Activated effector memory CD4-positive, alpha-beta T cell treated with anti-CD3 and anti-CD28 coated beads, Interleukin-2, amount 50 U/mL, for 16 hours (primary cell): ENCODE measurements around the gene ANGEL2.
"Not testable (repeated sequence)": the region's sequence is repeated elsewhere in the genome, so short reads cannot be mapped to it uniquely, and the experiment has no call there.

Experiments used
- DNase-seq: peaks from one replicate; pipeline ENCODE4 v3.0.0-alpha.2; 2020

ANGEL2 gene

DNA sequence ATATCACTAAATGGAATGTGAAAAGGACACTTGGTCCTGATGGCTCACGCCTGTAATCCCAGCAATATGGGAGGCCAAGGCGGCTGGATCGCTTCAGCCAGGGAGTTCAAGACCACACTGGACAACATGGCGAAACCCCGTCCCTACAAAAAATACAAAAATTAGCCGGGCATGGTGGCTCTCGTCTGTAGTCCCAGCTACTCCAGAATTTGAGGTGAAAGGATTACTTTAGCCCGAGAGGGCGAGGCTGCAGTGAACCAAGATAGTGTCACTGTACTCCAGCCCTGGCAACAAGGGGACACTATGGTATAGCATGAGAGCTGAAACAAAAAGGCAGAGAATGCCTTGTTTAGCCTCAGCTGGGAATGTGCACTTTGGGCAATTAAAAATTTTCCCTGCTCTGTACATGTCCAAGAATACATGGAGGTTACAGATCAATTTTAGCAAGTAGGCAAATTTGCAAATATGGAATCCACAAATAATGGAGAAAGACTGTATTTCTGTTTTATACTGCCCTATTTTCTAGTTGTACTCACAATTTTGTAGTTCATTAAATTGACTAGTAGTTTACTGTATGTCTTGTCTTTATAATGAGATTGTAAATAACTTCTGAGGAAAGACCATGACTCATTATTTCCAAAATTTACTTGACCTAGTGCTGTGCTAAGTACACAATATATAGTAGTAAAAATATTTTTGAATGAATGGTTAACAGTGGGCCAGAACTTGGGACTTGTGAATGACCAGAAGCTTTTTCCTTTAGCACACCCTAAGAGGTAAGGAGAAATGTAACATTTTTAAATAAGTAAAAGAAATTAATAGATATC lies 2.0 kb upstream of the ANGEL2 start:
- DNase-seq: no peak

DNA sequence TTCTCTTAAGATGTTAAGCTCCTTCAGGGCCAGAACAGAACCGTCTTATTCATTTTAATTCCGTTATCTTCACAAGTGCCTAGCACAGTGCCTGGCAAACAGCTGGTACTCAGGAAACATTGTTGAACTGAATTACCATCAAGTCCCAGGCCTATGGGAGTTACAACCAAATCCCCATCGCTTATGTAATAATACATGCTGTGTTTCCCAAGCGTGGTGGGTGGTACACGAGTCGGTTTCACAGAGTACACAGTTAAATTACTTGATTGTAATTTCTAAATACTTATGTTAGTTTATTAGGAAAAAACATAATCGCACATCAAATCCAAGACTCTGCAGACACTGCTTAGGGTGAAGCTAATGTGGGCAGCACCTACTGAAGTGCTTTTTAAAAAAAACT lies 1.0 kb downstream of the ANGEL2 start:
- DNase-seq: no peak

DNA sequence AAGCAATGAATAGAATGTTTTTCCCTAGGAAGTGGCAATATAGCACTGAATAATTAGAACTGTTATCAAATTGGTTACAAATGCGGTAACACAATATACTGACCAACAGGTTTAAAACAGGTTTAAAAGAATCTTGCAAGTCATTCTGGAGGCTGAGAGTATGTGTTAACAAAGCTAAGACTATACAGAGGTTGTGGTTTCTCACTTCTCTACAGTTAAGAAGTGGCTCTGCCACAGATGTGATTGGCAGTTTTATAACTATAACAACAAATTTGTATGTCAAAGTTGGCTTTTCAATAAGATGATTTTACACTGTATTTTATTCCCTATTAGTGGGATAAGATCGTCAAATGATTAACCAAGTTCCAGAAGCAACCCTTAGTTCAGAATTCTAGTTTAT lies 7.1 kb downstream of the ANGEL2 start:
- DNase-seq: no peak

DNA sequence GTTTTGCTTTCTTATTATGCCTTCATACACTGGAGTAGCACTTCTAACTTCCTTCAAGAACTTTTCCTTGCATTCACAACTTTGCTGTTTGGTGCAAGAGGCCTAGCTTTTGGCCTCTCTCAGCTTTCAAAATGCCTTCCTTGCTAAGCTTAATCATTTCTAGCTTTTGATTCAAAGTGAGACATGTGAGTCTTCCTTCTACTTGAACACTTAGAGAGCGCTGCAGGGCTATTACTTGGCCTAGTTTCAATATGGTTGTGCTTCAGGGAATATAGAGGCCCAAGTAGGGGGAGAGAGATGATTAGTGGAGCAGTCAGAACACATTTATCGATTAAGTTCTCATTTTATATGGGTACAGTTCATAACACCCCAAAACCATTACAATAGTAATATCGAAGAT lies 12.4 kb downstream of the ANGEL2 start:
- DNase-seq: no peak

DNA sequence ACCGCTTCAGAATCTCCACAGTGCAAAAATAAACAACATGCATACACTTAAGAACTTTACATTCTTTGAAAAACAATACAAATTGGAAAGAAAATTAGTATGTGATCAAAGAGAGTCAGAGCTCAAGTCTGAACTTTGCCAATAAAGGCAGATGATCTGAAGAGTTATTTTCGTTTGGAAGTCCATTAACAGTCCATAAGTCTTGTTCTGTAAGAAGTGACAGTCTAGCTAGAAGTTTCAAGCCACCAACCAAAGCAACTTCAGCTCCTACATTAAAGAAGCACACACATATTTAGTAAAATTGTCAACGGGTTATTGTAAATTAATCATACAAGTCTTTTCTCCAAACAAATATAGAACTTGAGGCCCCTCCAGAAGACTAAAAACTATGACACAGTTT lies 20.7 kb downstream of the ANGEL2 start:
- no peak for DNase-seq

DNA sequence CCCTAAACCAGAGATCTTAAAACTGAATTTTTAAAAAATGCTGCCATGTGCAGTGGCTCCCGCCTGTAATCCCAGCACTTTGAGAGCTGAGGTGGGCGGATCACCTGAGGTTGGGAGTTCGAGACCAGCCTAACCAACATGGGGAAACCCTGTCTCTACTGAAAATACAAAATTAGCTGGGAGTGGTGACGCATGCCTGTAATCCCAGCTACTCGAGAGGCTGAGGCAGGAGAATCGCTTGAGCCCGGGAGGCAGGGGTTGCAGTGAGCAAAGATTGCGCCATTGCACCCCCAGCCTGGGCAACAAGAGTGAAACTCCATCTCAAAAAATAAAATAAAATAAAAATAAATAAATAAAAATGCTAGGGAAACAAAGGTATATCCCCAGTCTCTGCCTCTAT lies 21.7 kb downstream of the ANGEL2 start:
- not testable (repeated sequence) for DNase-seq

DNA sequence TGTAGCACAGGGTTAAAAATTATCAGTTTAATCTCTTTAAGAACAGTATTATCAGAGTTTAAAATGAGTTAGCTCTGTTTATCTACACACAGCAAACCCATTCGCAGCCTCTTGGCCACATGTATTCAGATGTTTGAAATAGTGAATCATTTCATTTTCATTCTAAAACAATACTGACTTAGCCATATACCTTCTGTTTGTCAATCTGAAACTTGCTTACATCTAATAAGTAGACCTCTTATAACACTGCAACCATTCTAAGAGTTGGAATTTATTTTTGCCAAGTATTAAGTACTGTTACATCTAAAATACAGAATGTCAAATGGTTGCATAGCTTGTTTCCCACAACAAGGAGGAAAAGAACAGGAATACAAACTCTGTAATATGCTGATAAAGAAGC lies 25.4 kb downstream of the ANGEL2 start:
- no peak for DNase-seq

DNA sequence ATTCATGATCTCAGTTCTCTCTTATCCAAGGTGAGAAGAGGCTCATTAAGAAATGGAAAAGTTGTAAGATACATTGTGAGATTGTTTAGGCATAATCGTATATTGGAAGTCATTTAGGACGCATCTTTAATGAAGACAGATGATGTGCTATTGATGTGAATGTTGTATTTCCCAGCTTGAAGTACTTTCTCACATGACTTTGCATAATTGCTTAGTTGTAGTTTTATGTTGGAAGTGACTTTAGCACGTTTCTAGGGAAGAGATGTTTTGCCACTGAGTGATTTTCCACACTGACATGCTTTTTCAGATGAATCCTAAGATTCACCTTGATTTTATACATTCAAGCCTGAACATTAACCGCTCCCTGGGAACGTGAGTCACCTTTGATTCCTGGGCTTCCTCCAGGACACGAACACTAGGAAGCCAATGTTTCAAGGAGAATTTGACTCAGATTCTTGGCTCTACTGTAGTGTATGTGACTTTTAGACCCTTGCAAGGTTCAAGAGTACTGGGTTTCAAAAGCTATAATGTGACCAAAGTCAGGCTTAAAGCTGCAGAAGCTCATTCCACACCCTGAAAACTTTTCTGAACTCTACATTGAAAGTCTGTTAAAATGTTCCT lies 27.9 kb downstream of the ANGEL2 start:
- no peak for DNase-seq

DNA sequence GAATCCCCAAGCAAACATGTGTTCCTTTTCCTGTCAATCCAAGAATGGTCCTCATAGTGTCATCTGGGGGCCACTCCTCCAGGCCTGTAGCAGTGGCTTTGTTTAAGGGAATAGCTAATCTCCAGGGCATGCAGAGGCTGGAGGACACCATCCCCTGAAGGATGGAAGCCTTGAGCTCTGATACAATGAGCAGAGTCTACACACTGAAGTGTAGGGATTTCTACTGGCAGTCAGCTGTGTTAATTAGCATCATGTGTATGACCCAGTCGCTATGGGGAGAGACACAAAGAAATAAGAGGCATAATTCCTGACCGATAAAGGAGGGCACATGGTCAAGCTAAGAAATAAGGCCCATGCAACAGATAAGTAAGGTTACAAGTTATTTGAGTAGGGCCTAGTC lies 29.1 kb downstream of the ANGEL2 start:
- no peak for DNase-seq

DNA sequence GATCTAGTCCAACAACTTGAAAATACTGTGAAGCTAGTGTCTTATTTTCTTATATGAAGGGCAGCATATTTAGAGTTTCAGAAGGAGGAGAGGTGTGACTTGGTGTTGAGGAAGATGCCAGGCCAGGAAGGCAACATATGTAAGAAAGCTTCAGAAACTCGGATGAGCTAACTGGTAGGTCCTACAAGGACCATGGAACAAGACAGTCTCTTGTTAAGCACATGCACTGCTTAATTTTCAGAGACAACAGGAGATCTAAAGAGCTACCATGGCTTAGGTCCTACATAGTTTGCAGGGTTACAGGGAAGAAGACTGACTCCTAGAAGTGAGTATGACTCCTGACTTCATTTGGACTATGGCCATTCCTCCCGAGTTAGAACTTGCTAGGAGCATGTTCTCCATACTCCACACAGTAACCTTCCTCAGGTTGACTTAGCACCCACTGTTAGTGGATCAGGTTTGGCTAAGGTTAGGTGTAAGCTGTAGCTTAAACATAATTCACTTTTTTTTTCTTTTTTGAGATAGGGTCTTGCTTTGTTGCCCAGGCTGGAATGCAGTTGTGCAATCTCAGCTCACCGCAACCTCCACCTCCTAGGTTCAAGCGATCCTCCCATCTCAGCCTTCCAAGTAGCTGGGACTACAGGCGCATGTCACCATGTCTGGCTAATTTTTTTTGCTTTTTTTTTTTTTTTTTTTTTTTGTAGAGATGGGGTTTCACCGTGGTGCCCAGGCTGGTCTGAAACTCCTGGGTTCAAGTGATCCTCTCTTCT lies 31.0 kb downstream of the ANGEL2 start:
- no peak for DNase-seq

DNA sequence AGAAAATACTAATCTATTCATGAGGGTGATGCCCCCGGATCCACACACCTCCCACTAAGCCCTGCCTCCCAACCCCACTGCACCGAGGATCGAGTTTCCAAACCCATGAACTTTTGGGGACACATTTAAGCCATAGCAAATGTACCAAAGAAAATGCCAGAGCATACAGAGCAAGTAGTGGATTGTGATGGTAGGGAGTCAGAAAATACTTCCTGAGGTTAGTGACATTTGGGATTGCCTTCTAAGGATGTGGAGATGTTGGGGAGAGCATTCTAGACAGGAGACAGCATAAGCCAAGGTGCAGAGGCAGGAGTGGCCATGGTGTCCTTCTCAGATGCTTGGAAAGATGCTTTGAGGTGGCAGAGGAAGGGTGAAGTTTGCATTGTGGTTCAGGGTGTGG lies 32.2 kb downstream of the ANGEL2 start:
- no peak for DNase-seq

DNA sequence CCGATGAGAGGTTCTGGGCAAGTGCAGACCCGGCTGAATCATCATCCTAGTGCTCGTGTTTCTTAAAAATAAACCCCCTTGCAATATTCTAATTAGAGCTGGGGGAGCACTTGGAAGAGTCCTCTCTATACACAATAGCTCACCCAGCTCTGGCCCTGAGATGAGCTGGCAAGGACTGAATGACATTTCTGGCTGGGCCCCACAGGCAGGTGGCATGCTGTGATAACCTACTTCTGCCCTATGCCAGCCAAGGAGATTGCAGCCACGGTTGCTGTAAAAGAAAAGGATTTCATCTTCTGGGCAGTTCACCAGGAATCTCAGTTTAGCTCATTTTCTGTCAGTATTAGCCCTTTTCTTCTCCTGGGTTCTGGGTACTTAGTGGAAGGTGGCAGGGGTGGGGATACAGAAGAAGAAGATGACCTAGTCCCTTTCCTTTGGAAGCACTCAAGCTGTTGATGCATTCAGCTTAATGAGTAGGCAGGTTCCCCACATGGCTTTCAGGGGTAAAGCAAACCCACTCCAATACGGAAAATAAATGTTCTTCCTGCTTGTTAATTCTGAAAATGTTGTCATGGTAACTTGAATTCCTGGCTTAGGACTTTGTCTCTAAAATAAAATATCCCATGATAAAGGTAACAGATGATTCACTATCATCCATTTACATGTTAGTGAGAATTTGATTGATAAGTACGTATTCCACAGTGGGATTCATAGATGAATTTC lies 33.1 kb downstream of the ANGEL2 start:
- DNase-seq: no peak

DNA sequence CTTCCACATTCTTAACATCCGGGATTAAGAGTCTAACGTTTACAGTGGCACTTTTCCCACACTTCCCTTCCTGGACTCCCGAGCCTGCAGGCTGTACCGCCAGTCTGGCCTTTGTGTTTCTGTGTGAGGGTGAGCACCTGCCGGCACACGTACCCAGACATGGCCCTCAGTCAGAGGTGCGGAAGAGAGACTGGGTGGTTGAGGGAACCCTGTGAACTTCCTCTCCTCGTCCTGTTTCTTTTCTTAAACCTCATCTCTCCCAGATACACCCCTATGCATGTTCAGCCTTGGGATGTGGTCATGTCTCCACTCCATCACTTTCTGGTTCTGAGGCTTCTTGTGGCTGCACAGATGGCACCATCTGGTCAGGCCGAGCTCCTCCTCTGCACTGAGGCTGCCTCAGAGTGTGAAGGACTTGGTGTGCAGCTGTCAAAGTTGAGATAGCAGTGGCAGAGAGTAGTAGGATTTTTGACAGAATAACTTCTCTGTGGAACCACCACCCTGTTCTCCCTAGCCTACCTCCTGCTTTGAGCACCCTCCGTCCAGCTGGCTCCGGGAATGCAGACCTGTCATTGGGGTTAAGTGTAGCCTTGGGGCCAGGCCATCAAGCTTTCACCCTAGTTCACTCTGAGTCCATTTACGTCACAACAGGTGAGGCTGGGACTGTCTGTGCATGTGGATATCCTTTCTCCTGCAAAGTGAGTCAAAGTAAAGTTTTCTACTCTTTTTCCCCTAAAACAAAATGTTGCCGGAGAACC lies 33.9 kb downstream of the ANGEL2 start:
- DNase-seq: no peak

DNA sequence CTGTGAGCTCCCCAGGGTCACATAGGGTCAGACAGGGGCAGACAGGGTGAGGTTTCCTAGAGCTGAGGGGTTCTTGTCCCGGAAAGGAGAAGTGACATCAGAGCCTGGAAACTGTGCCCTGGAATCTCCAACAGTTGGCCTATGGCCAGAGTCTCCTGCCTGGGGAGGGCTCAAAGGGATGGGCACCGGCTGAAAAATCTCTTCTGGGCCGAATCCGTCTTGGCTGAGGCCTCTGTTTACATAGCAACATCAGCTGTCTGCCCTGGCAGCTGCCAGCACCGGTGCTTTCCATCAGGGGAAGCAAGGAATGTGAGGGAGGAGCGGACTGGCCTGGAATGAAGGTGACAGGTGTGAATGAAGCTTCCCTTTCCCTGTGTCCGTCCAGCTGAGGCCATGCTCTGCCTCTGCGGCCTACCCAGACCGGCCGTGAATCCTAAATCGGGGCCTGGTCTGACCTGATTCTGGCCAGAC lies 34.6 kb downstream of the ANGEL2 start:
- no peak for DNase-seq

DNA sequence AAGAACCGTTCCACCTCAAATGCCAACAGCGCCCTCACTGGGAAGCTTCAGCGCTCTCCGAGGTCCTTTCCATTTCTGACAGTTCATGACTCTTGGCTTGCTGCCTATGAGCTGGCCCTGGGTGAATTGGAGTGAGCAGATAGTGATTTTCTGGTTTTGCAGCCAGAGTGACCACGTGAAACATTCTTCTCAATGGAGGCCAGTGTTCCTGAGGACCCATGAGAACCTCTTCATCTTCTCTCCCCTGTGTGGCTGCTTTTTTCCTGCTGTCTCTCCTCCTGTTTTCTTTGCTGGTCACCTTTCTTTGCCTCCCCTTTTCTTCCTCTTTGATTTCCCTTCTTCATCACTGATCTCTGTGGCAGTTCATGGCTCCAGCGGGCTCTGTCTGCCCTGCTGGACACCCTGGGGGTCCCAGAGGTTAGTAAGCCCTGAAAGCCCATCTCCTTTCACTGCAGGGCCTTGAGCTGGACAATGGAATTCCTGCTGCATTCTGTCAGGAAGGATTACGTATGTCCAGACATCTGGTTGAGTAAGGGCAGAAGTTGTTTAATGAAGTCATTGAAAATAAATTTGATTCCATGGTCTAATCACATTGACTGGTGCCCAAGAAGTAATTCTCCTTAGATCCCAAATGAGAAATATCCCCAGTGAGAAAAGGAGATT lies 35.4 kb downstream of the ANGEL2 start:
- no peak for DNase-seq

DNA sequence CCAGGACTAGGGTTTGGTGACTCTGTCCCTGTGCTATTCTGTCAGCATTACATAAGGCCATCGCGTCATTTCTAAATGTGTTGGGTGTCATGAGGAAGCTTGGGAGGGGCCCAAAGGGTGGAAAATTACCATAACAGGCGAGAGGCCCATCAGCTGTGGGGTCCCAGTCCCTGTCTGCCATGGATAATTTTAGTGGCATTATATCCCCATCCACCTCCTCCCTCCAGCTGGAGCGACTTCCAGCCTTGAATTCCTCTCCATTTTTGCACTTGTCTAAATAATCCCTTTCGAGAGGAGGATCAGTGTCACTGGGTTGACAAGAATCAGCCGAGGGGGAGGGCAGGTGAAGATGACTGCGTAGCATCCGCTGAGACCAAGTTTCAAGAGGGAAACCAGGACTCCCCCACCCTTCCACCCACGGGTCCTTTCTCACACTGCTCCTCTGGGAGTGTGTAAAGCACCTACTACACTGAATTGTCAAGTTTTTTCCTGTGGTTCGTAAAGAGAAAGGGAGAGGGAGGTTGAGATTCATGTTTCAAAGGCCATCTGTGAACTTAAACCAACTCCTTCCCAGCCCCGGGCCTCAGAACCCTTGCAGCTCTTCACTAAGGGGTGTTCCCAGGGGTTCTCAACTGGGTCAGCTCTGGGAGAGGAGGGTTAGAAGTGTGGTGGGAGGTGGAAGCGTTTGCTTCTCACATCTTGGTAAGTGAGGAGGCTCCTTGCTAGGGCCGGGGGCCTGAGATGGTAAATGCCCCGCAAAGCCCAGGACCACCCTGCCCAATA lies 36.1 kb downstream of the ANGEL2 start:
- peak; percentile 71 for DNase-seq

DNA sequence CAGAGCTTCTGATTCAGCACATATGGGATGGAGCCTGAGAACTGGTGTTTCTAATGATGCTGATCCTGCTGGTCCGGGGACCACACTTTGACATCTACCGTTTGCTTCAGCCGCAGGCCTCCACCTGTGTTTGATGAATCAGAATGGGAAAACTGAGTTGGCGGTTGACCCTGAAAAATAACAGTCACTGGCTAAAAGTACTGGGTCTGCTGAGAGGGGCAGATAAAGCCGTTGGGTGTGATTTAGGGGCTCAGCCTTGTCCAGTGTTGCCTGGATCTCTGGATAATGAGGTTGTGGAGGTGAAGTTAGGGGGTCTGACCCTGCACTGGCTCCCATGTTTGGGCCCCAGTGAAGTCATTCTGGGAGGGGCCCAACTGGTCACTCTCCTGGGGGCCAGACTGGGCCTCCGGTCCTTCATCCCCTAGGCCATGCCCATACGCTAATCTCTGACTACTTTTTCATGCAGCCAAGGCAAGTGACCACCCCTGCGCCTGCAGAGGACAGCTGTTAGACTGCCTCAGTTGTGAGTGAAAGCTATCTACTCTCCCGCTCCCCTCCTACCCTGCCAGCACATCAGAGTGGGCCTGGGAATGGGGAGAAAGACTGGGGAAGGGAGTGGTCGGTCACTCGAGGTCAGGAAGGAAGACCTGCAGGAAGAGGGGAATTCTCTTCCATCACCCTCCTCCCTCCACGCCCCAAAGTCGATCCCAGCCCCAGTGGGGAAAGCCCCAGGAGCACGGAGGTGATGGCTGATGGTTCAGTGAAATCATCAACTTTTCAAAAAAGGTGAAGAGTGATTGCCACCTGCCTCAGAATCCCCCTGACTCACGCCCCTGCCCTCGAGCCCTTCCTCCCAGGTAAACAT lies 37.7 kb downstream of the ANGEL2 start:
- no peak for DNase-seq

DNA sequence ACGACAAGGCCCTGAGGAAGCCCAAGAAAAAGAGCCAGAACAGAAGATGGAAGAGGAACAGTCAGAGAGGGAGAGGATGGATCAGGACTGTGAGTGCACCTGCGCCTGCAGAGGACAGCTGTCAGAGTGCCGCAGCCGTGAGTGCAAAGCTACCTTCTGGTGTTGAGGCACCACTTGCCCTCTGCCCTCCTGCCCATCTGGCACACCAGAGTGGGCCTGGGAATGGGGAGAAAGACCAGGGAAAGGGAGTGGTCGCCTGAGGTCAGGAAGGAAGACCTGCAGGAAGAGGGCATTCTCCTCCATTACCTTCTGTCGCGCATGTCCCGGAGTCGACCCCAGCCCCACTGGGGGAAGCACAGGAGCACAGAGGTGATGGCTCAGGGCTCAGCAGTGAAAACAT lies 39.1 kb downstream of the ANGEL2 start:
- DNase-seq: peak; percentile 49

DNA sequence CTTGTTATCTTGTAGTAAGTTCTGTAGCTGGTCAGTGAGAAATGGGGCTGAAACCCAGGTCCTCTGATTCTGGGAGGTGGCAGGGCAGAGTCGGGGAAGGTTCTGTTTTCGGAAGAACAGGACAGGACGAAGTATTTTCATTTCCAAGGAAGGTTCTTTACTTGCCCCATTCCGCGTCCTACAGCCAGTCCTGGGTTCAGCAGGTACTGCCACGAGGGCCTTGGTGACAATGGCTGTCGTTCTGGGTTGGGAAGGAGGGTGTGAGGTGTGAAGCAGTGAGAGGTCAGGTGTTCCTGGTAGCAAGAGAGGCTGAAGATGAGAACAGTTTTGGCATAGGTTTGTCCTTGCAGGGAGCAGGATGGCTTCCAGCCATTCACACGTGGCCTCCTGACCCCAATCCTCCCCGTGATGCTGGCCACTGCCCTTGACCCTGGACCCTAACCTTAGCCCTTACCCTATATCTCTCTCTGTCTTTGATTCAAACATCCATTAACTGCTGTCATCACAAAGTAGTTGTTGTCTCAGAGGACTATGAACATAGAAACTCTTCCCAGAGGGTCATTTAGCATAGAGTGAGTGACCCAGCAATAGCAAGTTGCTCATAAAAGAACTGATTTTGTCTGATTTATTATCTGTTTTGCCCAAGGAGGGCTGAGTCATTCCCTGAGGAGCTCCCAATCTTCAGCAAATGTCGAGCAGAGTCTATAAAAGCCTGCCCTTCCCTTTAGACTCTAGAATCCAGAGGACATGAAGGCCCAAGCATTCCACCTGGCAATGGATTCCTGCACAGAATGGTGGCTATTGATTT lies 40.4 kb downstream of the ANGEL2 start:
- DNase-seq: peak; percentile 34
